Large intestine (tissue), 12 donors: ENCODE data around the gene NECTIN1. TPM values are rescaled to one million over a fixed set of nuclear protein-coding genes. Genes with fewer than 3 reads are reported as not detected.
A peak's percentile ranks its signal among the peaks of the same experiment; 100 is the strongest.

Experiments used
- DNase-seq, 2 donors: peaks; one replicate each; pipeline versions ENCODE4 v3.0.0 to v3.0.0-alpha.2; 2013
- H3K27ac ChIP-seq: one replicate; pipeline ENCODE4 v1.5.1; 2013; ENCODE audit warnings: low read length
- H3K27me3 ChIP-seq: 2 replicates; pipeline ENCODE4 v1.6.1; 2013; ENCODE audit warnings: low read length; ENCODE audit not compliant: control insufficient read depth, insufficient read depth
- H3K36me3 ChIP-seq: 2 replicates; pipeline ENCODE4 v1.6.1; 2013; ENCODE audit warnings: low read length; ENCODE audit not compliant: control insufficient read depth, insufficient read depth
- H3K4me1 ChIP-seq: one replicate; pipeline ENCODE4 v1.6.1; 2013; ENCODE audit warnings: low read length; ENCODE audit not compliant: control insufficient read depth, insufficient read depth
- H3K4me3 ChIP-seq: one replicate; pipeline ENCODE4 v1.5.1; 2013; ENCODE audit warnings: low read length
- H3K9me3 ChIP-seq: one replicate; pipeline ENCODE4 v1.6.1; 2013; ENCODE audit warnings: mild to moderate bottlenecking, low read depth, low read length, moderate library complexity; ENCODE audit not compliant: control insufficient read depth
- WGBS: methylation state at CpG from one replicate; pipeline ENCODE4 v1.1.5; 2013; ENCODE audit warnings: low lambda C conversion rate; ENCODE audit not compliant: insufficient coverage; 5-methylcytosine and 5-hydroxymethylcytosine counted together
- long read RNA-seq, 11 donors: transcript quantifications; one replicate each; lab custom pipeline, GENCODE V29; 2026
- polyA plus RNA-seq: library from polyadenylated mRNA; unstranded; fragments of 120-200 nt; gene quantifications from one replicate; pipeline ENCODE4 v1.2.1, GENCODE V29; 2013

The NECTIN1 gene, protein sequence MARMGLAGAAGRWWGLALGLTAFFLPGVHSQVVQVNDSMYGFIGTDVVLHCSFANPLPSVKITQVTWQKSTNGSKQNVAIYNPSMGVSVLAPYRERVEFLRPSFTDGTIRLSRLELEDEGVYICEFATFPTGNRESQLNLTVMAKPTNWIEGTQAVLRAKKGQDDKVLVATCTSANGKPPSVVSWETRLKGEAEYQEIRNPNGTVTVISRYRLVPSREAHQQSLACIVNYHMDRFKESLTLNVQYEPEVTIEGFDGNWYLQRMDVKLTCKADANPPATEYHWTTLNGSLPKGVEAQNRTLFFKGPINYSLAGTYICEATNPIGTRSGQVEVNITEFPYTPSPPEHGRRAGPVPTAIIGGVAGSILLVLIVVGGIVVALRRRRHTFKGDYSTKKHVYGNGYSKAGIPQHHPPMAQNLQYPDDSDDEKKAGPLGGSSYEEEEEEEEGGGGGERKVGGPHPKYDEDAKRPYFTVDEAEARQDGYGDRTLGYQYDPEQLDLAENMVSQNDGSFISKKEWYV
- polyA plus RNA-seq = 35.4 TPM
- long read RNA-seq, donor 1, full-length matches to known transcripts = 1 of 1 reads
- long read RNA-seq, donor 1, partial matches to known transcripts = 0 of 1 reads
- long read RNA-seq, donor 1, other reads (novel, unspliced or antisense) = 0 of 1 reads
- long read RNA-seq, donor 2, full-length matches to known transcripts = 4 of 4 reads
- long read RNA-seq, donor 2, partial matches to known transcripts = 0 of 4 reads
- long read RNA-seq, donor 2, other reads (novel, unspliced or antisense) = 0 of 4 reads
- long read RNA-seq, donor 3 = 0 reads
- long read RNA-seq, donor 4, full-length matches to known transcripts = 1 of 1 reads
- long read RNA-seq, donor 4, partial matches to known transcripts = 0 of 1 reads
- long read RNA-seq, donor 4, other reads (novel, unspliced or antisense) = 0 of 1 reads
- long read RNA-seq, donor 5, full-length matches to known transcripts = 4 of 4 reads
- long read RNA-seq, donor 5, partial matches to known transcripts = 0 of 4 reads
- long read RNA-seq, donor 5, other reads (novel, unspliced or antisense) = 0 of 4 reads
- long read RNA-seq, donor 6, full-length matches to known transcripts = 3 of 8 reads
- long read RNA-seq, donor 6, partial matches to known transcripts = 5 of 8 reads
- long read RNA-seq, donor 6, other reads (novel, unspliced or antisense) = 0 of 8 reads
- long read RNA-seq, donor 7, full-length matches to known transcripts = 2 of 2 reads
- long read RNA-seq, donor 7, partial matches to known transcripts = 0 of 2 reads
- long read RNA-seq, donor 7, other reads (novel, unspliced or antisense) = 0 of 2 reads
- long read RNA-seq, donor 8, full-length matches to known transcripts = 1 of 1 reads
- long read RNA-seq, donor 8, partial matches to known transcripts = 0 of 1 reads
- long read RNA-seq, donor 8, other reads (novel, unspliced or antisense) = 0 of 1 reads
- long read RNA-seq, donor 9 = 0 reads
- long read RNA-seq, donor 10, full-length matches to known transcripts = 6 of 11 reads
- long read RNA-seq, donor 10, partial matches to known transcripts = 5 of 11 reads
- long read RNA-seq, donor 10, other reads (novel, unspliced or antisense) = 0 of 11 reads
- long read RNA-seq, donor 11, full-length matches to known transcripts = 6 of 6 reads
- long read RNA-seq, donor 11, partial matches to known transcripts = 0 of 6 reads
- long read RNA-seq, donor 11, other reads (novel, unspliced or antisense) = 0 of 6 reads

DNA sequence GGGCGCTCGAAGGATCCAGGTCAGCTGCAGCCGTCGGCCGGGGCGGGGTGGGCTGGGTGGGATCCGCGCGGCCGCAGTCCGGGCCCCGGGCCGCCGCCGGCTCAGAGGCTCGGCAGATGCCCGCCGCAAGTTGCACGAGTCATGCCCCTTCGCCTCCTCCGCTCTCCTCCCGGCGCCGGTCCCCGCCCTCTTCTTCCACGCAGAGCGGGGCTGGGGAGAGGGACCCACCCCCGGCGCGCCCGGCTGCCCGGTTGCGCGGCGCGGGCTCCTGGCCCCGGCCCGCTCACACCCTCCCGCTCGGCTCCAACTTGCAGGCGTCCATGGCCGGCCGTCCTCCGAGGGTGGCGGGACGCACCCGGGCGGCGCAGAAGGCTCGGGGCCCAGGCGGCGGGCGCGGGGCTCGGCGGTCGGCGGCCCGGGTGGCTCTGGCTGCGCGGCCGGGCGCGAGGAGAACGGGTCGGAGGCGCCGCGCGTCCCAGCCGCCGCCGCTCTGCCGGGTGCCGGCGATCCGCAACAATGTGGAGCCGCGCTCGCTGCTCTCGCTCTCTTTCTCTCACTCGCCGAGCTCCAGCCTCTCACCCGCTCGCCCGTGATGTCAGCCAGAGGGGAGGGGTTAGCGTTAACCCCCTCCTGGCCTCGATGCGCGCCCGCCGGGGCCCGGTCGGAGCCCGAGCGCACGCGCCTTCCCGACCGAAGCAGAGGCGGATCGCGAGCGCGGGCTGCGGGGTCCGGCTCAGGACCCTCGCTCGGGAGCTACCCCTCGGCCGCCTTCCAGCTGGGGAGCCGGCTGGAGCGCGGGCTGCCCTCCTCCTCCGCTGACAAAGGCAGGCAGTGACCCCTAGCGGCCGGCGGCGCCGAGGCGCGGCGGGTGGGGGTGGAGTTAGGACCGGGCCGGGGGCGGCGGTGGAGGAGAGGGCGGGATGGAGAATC lies at the start of gene NECTIN1:
Gene NECTIN1, minus strand, starts transcription at position 550 of the 930 bp plus-strand sequence. CDS start 647 bp downstream, outside the sequence.
- Histone ChIP-seq H3K36me3 (no peaks in the 10 kb centered on the region), H3K4me1 (peaks cover 39% of the 10 kb centered on the region), H3K9me3 (peaks cover 3% of the 10 kb centered on the region), H3K27me3 (peaks cover 7% of the 10 kb centered on the region), H3K27ac (peak within 1 kb of the TSS; percentile 32), H3K4me3 (peak within 1 kb of the TSS; percentile 68)
- no CpG with 5 or more reads among the region's 128 CpGs for WGBS
- DNase-seq = peak; percentile 85 to 94

DNA sequence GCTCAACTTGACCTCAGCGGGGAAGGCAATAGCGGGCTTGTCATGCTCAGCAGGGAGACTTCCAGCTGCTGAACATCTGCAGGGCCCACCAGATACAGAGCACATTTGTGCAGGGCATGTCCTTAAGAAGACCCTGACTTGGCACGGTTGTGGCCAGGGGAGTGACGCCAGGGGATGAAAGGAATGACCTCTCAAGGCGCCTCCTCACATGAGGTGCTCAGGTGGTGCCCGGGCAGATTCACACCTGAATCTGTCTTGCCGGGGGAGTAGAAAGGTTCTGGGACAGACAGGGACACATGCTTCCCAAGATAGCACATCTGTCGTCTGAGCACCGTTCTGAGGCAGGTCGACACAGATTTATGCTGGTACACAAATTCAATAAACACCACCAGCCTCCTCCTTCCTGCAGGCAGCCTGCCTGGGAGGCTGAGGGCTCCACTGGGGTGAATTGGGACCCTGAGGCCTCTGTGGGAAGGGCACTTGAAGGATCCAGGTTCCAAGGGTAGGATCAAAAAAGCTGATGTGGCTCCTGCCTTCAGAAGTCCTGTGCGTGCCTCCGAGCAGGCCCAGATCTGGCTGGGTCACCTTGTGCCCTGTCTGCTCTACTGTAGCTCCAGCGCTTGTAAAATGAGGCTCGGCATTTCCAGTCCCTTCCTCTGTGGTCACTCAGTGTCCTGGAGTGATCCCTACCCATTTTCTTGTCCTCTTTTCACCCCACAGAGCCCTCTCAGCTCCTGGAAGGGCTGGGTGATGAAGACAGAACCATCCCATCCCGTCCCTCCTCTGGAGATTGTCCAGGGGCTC lies 49.6 kb upstream of the NECTIN1 start:
- H3K36me3 ChIP-seq = no peaks in the 10 kb centered on the region
- H3K27ac ChIP-seq = no peak overlapping the region
- no peaks in the 10 kb centered on the region for H3K9me3 ChIP-seq
- no CpG with 5 or more reads among the region's 15 CpGs for WGBS
- no peaks in the 10 kb centered on the region for H3K4me1 ChIP-seq
- H3K27me3 ChIP-seq = peaks cover 25% of the 10 kb centered on the region
- DNase-seq = no peak
- H3K4me3 ChIP-seq = no peak overlapping the region

DNA sequence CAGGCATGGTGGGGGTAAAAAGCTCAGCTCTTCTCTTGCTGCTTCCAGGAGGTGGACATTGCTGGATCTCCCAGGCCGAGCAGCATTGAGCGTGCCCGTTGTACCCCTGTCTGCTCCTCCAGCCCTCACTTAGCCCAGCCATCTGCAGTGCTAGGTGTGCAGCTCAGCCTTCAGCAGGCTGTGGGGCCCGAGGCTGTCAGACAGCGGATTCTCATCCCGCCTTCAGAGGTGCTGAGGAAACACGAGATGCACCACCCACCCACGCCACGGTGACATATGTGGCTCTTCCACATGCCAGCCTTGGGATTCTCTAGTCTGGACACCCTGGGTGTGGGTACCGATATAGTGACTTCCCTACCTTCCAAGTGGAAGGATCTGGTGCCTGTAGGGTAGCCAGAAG lies 48.9 kb upstream of the NECTIN1 start:
- no peak overlapping the region for H3K4me3 ChIP-seq
- H3K27me3 ChIP-seq = peaks cover 21% of the 10 kb centered on the region
- H3K27ac ChIP-seq = no peak overlapping the region
- H3K4me1 ChIP-seq = no peaks in the 10 kb centered on the region
- DNase-seq = no peak
- no peaks in the 10 kb centered on the region for H3K9me3 ChIP-seq
- no CpG with 5 or more reads among the region's 10 CpGs for WGBS
- H3K36me3 ChIP-seq = no peaks in the 10 kb centered on the region

DNA sequence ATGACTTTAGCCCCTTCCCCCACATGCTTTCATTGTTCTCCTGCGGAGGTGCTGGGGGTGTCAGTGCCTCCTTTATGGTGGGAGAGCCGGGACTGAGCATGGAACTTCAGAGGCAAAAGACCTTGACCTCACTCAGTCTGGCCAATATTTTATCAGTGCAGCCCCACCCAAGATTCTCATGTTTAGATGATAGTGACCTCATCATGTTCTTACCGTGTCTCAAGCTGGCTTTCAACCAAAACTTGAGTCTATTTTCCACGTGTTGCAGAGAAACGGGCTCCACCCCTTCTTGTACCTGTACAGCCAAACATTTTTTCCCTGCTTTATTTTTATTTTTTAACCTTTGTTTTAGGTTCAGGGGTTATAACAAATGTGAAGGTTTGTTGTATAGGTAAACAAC lies 47.7 kb upstream of the NECTIN1 start:
- WGBS = 33% methylated on average over 2 of the region's 5 CpGs
- no peak overlapping the region for H3K4me3 ChIP-seq
- no peak for DNase-seq
- H3K9me3 ChIP-seq = no peaks in the 10 kb centered on the region
- no peak overlapping the region for H3K27ac ChIP-seq
- no peaks in the 10 kb centered on the region for H3K36me3 ChIP-seq
- H3K27me3 ChIP-seq = peaks cover 16% of the 10 kb centered on the region
- no peaks in the 10 kb centered on the region for H3K4me1 ChIP-seq

DNA sequence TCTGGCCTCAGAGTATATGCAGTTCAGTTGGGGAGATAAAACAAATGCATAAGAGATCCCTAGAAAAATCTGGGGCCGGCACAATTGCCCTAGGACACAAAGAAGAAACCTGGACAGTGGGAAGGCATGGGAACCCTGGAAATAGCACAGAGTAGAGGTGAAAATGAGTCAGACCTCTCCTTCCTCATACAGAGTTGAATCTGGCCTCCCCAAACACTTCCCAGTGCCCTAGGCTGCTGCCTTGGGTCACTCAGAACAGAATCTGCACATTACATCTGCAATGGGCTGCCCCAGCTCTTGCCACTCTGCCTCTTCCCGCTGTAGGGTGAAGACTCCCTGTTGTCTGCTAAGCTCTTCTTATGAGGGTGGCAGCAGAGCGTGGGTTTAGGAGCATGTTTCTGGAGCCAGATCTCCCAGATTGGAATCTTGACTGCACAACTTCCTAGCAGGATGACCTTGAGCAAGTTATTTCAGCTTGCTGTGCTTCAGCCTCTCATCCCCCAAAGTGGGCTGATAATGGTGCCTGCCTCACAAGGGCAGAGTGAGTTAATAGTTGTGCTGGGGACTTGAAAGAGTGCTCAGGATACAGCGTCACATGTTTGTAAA lies 47.1 kb upstream of the NECTIN1 start:
- no peak overlapping the region for H3K4me3 ChIP-seq
- DNase-seq = no peak
- H3K27me3 ChIP-seq = peaks cover 14% of the 10 kb centered on the region
- H3K9me3 ChIP-seq = no peaks in the 10 kb centered on the region
- 100% methylated on average over 1 of the region's 4 CpGs for WGBS
- no peak overlapping the region for H3K27ac ChIP-seq
- no peaks in the 10 kb centered on the region for H3K4me1 ChIP-seq
- no peaks in the 10 kb centered on the region for H3K36me3 ChIP-seq

DNA sequence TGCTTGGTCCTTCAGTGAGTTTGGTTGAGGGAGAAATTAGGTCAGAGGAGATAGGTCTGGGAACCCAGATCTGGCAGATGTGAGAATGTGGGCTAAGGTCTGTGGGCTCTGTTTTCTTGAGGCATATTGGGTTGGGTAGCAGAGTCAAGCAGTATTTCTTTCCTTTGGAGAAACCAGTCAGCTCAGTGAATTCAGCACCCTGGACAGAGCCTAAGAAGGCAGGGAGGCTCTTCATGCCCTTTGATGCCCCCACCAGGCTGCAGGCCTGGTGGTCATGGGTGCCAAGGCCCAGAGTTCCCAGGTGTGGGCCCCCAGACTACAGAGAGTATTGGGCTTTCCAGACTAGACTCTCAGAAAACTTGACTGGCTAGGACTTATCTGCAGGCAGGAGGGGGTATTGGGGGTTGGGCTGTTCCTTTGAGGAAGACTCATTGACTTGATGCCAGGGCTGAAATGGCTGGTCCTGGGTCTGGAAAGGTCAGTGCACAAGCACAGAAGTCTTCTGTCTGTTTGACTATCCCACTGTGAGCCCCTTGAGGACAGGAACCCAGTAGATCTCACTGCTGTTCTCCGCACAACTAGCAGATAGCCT lies 45.3 kb upstream of the NECTIN1 start:
- H3K27ac ChIP-seq = no peak overlapping the region
- no peak overlapping the region for H3K4me3 ChIP-seq
- H3K9me3 ChIP-seq = no peaks in the 10 kb centered on the region
- WGBS = no CpG with 5 or more reads among the region's 1 CpG
- no peaks in the 10 kb centered on the region for H3K36me3 ChIP-seq
- H3K4me1 ChIP-seq = no peaks in the 10 kb centered on the region
- no peak for DNase-seq
- peaks cover 12% of the 10 kb centered on the region for H3K27me3 ChIP-seq

DNA sequence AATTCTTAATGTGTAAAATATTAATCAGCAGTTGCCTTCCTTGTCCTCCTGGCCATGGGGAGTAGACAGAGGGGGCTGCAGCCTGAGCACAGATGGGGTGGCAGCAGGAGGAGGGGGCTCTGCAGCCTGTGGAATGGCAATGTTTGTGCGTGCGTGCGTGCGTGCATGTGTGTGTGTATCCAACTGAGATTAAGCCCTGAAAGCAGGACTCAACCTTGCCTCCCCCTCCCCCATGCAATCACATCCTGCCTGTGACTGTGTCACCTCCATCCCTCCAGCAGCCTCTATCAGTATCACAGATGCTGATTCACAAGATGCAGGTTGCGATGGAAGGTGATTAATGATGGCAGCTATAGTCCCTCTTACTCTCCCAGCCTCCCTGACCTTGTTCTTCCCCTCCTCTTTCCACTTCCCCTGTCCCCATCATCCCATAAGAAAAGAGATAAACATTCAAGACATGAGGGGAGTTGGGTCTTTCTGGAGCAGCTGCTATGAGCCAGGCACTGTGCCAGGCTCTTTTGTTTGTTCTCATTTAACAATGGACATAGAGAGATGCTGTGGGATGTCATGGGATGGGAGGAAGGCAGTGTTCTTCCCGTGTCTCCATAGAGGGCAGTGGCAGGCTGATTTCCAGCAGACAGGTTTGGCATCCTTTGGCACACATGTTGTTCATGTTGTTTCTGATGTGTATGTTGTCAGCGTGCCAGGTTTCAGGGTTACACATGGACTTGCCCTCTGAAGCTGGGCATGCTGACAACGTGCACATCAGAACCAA lies 43.8 kb upstream of the NECTIN1 start:
- DNase-seq = no peak
- H3K27ac ChIP-seq = no peak overlapping the region
- H3K9me3 ChIP-seq = no peaks in the 10 kb centered on the region
- H3K4me1 ChIP-seq = no peaks in the 10 kb centered on the region
- peaks cover 6% of the 10 kb centered on the region for H3K27me3 ChIP-seq
- H3K4me3 ChIP-seq = no peak overlapping the region
- no peaks in the 10 kb centered on the region for H3K36me3 ChIP-seq
- 100% methylated on average over 1 of the region's 8 CpGs for WGBS
